WTC11 (cell line): ENCODE results near the gene FHOD3. TPM values are rescaled to one million over a fixed set of nuclear protein-coding genes. Genes with fewer than 3 reads are reported as not detected.

Experiments used
- ARID4B ChIP-seq: sonication (generic); formaldehyde crosslinking; IDR thresholded peaks from 2 replicates; pipeline ENCODE4 v1.8.0; 2023; ENCODE audit warnings: missing genetic modification reagents, mild to moderate bottlenecking, borderline replicate concordance
- FOXK1 ChIP-seq: sonication (generic); formaldehyde crosslinking; IDR thresholded peaks from 2 replicates; pipeline ENCODE4 v1.8.0; 2022; ENCODE audit warnings: mild to moderate bottlenecking, moderate library complexity, missing genetic modification reagents
- JUN ChIP-seq: sonication (generic); formaldehyde crosslinking; IDR thresholded peaks from 2 replicates; pipeline ENCODE4 v1.8.0; 2023; ENCODE audit warnings: mild to moderate bottlenecking, missing genetic modification reagents
- KAT7 ChIP-seq: sonication (generic); formaldehyde crosslinking; IDR thresholded peaks from 2 replicates; pipeline ENCODE4 v1.8.1; 2023; ENCODE audit warnings: missing genetic modification reagents, mild to moderate bottlenecking, borderline replicate concordance
- MXD4 ChIP-seq: fragments of 250-450 bp; sonication (Bioruptor Pico); IDR thresholded peaks from 2 replicates; pipeline ENCODE4 v1.8.0; 2021; ENCODE audit warnings: mild to moderate bottlenecking, moderate library complexity, borderline replicate concordance
- RELA ChIP-seq: sonication (generic); formaldehyde crosslinking; IDR thresholded peaks from 2 replicates; pipeline ENCODE4 v1.8.1; 2022; ENCODE audit warnings: missing genetic modification reagents, mild to moderate bottlenecking, borderline replicate concordance
- SP1 ChIP-seq: sonication (generic); formaldehyde crosslinking; conservative IDR thresholded peaks from 2 replicates; pipeline ENCODE4 v1.8.1; 2022; ENCODE audit warnings: missing genetic modification reagents
- TEAD1 ChIP-seq: sonication (generic); formaldehyde crosslinking; IDR thresholded peaks from 2 replicates; pipeline ENCODE4 v1.8.0; 2022; ENCODE audit warnings: mild to moderate bottlenecking, missing genetic modification reagents
- ZNF425 ChIP-seq: fragments of 250-450 bp; sonication (Bioruptor Pico); conservative IDR thresholded peaks from 2 replicates; pipeline ENCODE4 v1.9.0; 2021; ENCODE audit warnings: mild to moderate bottlenecking
- total RNA-seq: library from RNA; stranded (reverse); gene quantifications from 3 replicates; pipeline ENCODE4 v1.2.3, GENCODE V29; 2021
- TF ChIP-seq, protein P1 (sequence below): sonication (generic); formaldehyde crosslinking; IDR thresholded peaks from 2 replicates; pipeline ENCODE4 v1.8.1; 2023; ENCODE audit warnings: mild to moderate bottlenecking, missing genetic modification reagents, borderline replicate concordance
- TF ChIP-seq, protein P2 (sequence below): sonication (generic); formaldehyde crosslinking; IDR thresholded peaks from 2 replicates; pipeline ENCODE4 v1.8.0; 2023; ENCODE audit warnings: mild to moderate bottlenecking, missing genetic modification reagents
- TF ChIP-seq, protein P3 (sequence below): fragments of 200-600 bp; IDR thresholded peaks from 2 replicates; pipeline ENCODE4 v1.8.0; 2022; ENCODE audit warnings: antibody characterized with exemption

Gene FHOD3
- total RNA-seq, 1 experiment from 2014 or later = 3.8 TPM

DNA sequence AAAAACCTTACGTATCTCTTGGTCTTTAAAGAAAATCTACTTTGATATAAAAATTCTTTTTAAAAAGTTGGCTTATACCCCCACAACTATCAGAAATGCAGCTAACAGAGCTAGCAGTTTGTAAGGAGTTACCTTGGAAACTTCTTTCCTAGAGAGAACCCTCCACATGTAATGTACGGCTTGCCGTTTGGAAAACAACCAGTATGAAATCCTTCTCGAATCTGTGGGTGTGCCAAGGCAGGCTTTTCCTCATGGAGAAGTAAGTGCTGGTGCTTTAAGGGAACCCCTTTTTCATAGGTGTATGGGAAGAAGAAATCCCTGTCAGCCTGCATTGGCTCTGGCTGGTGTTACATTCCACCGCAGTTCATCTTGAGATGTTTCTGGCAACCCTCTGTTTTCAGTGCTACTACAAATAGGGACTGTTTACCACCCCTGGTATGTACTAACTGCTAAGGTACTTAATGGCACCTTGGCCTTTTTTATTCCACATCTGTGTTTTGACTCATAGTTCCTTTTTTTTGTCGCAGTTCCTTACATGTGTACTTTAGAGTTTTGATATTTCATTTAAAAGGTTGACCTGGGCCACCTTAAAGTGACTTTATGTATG is 248.4 kb downstream of the FHOD3 start (continued):
- TF ChIP-seq, protein P1, sequence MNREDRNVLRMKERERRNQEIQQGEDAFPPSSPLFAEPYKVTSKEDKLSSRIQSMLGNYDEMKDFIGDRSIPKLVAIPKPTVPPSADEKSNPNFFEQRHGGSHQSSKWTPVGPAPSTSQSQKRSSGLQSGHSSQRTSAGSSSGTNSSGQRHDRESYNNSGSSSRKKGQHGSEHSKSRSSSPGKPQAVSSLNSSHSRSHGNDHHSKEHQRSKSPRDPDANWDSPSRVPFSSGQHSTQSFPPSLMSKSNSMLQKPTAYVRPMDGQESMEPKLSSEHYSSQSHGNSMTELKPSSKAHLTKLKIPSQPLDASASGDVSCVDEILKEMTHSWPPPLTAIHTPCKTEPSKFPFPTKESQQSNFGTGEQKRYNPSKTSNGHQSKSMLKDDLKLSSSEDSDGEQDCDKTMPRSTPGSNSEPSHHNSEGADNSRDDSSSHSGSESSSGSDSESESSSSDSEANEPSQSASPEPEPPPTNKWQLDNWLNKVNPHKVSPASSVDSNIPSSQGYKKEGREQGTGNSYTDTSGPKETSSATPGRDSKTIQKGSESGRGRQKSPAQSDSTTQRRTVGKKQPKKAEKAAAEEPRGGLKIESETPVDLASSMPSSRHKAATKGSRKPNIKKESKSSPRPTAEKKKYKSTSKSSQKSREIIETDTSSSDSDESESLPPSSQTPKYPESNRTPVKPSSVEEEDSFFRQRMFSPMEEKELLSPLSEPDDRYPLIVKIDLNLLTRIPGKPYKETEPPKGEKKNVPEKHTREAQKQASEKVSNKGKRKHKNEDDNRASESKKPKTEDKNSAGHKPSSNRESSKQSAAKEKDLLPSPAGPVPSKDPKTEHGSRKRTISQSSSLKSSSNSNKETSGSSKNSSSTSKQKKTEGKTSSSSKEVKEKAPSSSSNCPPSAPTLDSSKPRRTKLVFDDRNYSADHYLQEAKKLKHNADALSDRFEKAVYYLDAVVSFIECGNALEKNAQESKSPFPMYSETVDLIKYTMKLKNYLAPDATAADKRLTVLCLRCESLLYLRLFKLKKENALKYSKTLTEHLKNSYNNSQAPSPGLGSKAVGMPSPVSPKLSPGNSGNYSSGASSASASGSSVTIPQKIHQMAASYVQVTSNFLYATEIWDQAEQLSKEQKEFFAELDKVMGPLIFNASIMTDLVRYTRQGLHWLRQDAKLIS (CRISPR knock-in tag) = no peak
- TF ChIP-seq MXD4 (CRISPR knock-in tag) (no peak), FOXK1 (no peak), ARID4B (CRISPR knock-in tag) (no peak), KAT7 (no peak), TEAD1 (CRISPR knock-in tag) (no peak), JUN (CRISPR knock-in tag) (no peak), SP1 (CRISPR knock-in tag) (no peak), RELA (CRISPR knock-in tag) (no peak), ZNF425 (CRISPR knock-in tag) (no peak)
- TF ChIP-seq, protein P2, sequence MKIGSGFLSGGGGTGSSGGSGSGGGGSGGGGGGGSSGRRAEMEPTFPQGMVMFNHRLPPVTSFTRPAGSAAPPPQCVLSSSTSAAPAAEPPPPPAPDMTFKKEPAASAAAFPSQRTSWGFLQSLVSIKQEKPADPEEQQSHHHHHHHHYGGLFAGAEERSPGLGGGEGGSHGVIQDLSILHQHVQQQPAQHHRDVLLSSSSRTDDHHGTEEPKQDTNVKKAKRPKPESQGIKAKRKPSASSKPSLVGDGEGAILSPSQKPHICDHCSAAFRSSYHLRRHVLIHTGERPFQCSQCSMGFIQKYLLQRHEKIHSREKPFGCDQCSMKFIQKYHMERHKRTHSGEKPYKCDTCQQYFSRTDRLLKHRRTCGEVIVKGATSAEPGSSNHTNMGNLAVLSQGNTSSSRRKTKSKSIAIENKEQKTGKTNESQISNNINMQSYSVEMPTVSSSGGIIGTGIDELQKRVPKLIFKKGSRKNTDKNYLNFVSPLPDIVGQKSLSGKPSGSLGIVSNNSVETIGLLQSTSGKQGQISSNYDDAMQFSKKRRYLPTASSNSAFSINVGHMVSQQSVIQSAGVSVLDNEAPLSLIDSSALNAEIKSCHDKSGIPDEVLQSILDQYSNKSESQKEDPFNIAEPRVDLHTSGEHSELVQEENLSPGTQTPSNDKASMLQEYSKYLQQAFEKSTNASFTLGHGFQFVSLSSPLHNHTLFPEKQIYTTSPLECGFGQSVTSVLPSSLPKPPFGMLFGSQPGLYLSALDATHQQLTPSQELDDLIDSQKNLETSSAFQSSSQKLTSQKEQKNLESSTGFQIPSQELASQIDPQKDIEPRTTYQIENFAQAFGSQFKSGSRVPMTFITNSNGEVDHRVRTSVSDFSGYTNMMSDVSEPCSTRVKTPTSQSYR = no peak
- TF ChIP-seq, protein P3, sequence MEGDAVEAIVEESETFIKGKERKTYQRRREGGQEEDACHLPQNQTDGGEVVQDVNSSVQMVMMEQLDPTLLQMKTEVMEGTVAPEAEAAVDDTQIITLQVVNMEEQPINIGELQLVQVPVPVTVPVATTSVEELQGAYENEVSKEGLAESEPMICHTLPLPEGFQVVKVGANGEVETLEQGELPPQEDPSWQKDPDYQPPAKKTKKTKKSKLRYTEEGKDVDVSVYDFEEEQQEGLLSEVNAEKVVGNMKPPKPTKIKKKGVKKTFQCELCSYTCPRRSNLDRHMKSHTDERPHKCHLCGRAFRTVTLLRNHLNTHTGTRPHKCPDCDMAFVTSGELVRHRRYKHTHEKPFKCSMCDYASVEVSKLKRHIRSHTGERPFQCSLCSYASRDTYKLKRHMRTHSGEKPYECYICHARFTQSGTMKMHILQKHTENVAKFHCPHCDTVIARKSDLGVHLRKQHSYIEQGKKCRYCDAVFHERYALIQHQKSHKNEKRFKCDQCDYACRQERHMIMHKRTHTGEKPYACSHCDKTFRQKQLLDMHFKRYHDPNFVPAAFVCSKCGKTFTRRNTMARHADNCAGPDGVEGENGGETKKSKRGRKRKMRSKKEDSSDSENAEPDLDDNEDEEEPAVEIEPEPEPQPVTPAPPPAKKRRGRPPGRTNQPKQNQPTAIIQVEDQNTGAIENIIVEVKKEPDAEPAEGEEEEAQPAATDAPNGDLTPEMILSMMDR = no peak
